HCT116 (cell line): ENCODE measurements around the gene CD44. TPM values are rescaled to one million over a fixed set of nuclear protein-coding genes. Genes with fewer than 3 reads are reported as not detected.

ENCODE experiments used
- ATAC-seq: fragments of 200-7000 bp; cut with Tn5 transposase; 2 replicates; pipeline ENCODE4 v1.9.1; 2020; ENCODE audit warnings: mild to moderate bottlenecking, moderate library complexity
- BruUV-seq: library from RNA; stranded (reverse); fragments of 400-500 nt; replicated peaks from 2 replicates; lab custom pipeline; 2021; lab: Mats Ljungman, UMichigan
- CTCF ChIA-PET: fragments of 300-600 bp; sonication (Branson Sonifier 250); formaldehyde crosslinking; loops from one replicate; lab custom pipeline; 2021; ENCODE audit warnings: antibody characterized with exemption; lab: Charles Lee
- POLR2A ChIA-PET: fragments of 300-600, 350-600 bp; sonication (Branson Sonifier 250); formaldehyde crosslinking; loops from one replicate; lab custom pipeline; 2021; ENCODE audit warnings: antibody characterized with exemption; lab: Charles Lee
- RAD21 ChIA-PET, 2 experiments: fragments of 300-600 bp; sonication (Branson Sonifier 250); formaldehyde crosslinking; loops; one replicate each; lab custom pipeline; 2023; ENCODE audit warnings: low total read pairs in 2 of 2; ENCODE audit not compliant: uncharacterized antibody in 2 of 2, unreplicated experiment in 2 of 2, low non-redundant PET in 1 of 2; lab: Charles Lee
- DNase-seq: peaks from one replicate; pipeline ENCODE4 v3.0.0-alpha.2; 2010; ENCODE audit warnings: low read depth, low spot score
- H2AFZ ChIP-seq: fragments of 200-600 bp; shearing (Covaris generic), sonication (generic); 2 replicates; pipeline ENCODE4 v1.6.1; 2017; ENCODE audit warnings: low read depth, mixed run types, mixed read lengths, antibody characterized with exemption, low read length; ENCODE audit not compliant: poor library complexity, severe bottlenecking
- H3K27ac ChIP-seq: 2 replicates; pipeline ENCODE4 v1.5.1; 2012; ENCODE audit warnings: low read depth, low read length
- H3K27me3 ChIP-seq: fragments of 200-600 bp; sonication (generic); 2 replicates; pipeline ENCODE4 v1.6.1; 2016; ENCODE audit warnings: mixed run types, low read length, mixed read lengths; ENCODE audit not compliant: insufficient read depth
- H3K36me3 ChIP-seq, 2 experiments: fragments of 200-500 bp in 1 of 2; fragments of 200-600 bp in 1 of 2; sonication (Bioruptor generic) in 1 of 2; sonication (generic) in 1 of 2; 2 replicates each; pipeline versions ENCODE4 v1.5.1 to v1.6.1; 2014 to 2016; ENCODE audit warnings: low read length in 2 of 2, inconsistent platforms in 1 of 2, mixed read lengths in 1 of 2, mixed run types in 1 of 2; ENCODE audit not compliant: insufficient read depth in 2 of 2, control insufficient read depth in 1 of 2
- H3K4me1 ChIP-seq, 2 experiments: fragments of 200-600 bp in 1 of 2; sonication (generic) in 1 of 2; 2 replicates each; pipeline versions ENCODE4 v1.5.1 to v1.6.1; 2012 to 2017; ENCODE audit warnings: low read length in 2 of 2, inconsistent platforms in 1 of 2, mild to moderate bottlenecking in 1 of 2, mixed read lengths in 1 of 2, mixed run types in 1 of 2, moderate library complexity in 1 of 2; ENCODE audit not compliant: insufficient read depth in 2 of 2, control insufficient read depth in 1 of 2
- H3K4me2 ChIP-seq: fragments of 200-600 bp; sonication (generic); 2 replicates; pipeline ENCODE4 v1.6.1; 2017; ENCODE audit warnings: mixed run types, low read length, mixed read lengths
- H3K4me3 ChIP-seq, 2 experiments: fragments of 200-600 bp in 1 of 2; sonication (generic) in 1 of 2; replicated peaks in 1 of 2; 2 replicates each; pipeline ENCODE4 v1.5.1; 2011 to 2016; ENCODE audit warnings: low read length in 2 of 2, control low read depth in 1 of 2, low read depth in 1 of 2, mild to moderate bottlenecking in 1 of 2, mixed read lengths in 1 of 2, mixed run types in 1 of 2
- H3K79me2 ChIP-seq: fragments of 200-600 bp; sonication (generic); 2 replicates; pipeline ENCODE4 v1.6.1; 2017; ENCODE audit warnings: mild to moderate bottlenecking, mixed run types, low read length, moderate library complexity, mixed read lengths; ENCODE audit not compliant: insufficient read depth
- H3K9ac ChIP-seq: fragments of 200-600 bp; sonication (generic); 2 replicates; pipeline ENCODE4 v1.6.1; 2016; ENCODE audit warnings: low read length, mixed read lengths
- H3K9me2 ChIP-seq: fragments of 200-600 bp; sonication (generic), shearing (Covaris generic); 2 replicates; pipeline ENCODE4 v1.6.1; 2017; ENCODE audit warnings: mixed run types, mild to moderate bottlenecking, moderate library complexity; ENCODE audit not compliant: insufficient read depth
- H3K9me3 ChIP-seq, 2 experiments: fragments of 200-500 bp in 1 of 2; fragments of 200-600 bp in 1 of 2; sonication (Bioruptor generic) in 1 of 2; sonication (generic) in 1 of 2; 2 replicates each; pipeline ENCODE4 v1.6.1; 2014 to 2017; ENCODE audit warnings: low read length in 2 of 2, mixed read lengths in 2 of 2, inconsistent platforms in 1 of 2, low read depth in 1 of 2, mild to moderate bottlenecking in 1 of 2, mixed run types in 1 of 2, moderate library complexity in 1 of 2; ENCODE audit not compliant: control insufficient read depth in 1 of 2, insufficient read depth in 1 of 2
- H4K20me1 ChIP-seq: fragments of 200-600 bp; sonication (generic), shearing (Covaris generic); 2 replicates; pipeline ENCODE4 v1.6.1; 2017; ENCODE audit warnings: mixed run types, mild to moderate bottlenecking, moderate library complexity; ENCODE audit not compliant: insufficient read depth
- FOSL1 ChIP-seq: IDR thresholded peaks from 2 replicates; pipeline ENCODE4 v1.6.1; 2012; ENCODE audit warnings: low read depth
- POLR2AphosphoS5 ChIP-seq: IDR thresholded peaks from 2 replicates; pipeline ENCODE4 v1.6.1; 2011; ENCODE audit warnings: mild to moderate bottlenecking, low read depth, low read length, moderate library complexity
- SIN3A ChIP-seq: IDR thresholded peaks from 2 replicates; pipeline ENCODE4 v1.6.1; 2012; ENCODE audit warnings: low read depth
- SP1 ChIP-seq: IDR thresholded peaks from 2 replicates; pipeline ENCODE4 v1.6.1; 2012; ENCODE audit warnings: low read depth
- SRF ChIP-seq: IDR thresholded peaks from 2 replicates; pipeline ENCODE4 v1.6.1; 2012; ENCODE audit warnings: low read depth
- ZNF274 ChIP-seq: fragments of 200-500 bp; sonication (Bioruptor generic); IDR thresholded peaks from 2 replicates; pipeline ENCODE4 v1.6.1; 2014; ENCODE audit warnings: mild to moderate bottlenecking, low read depth, low read length, inconsistent platforms
- intact Hi-C: fragments of 100-400 bp; cut with micrococcal nuclease; formaldehyde crosslinking; loops from 2 replicates; pipeline ENCODE4 v1.10.0; 2022
- total RNA-seq: library from RNA; stranded (reverse); gene quantifications from one replicate; pipeline ENCODE4 v1.2.1, GENCODE V29; 2021; ENCODE audit not compliant: unreplicated experiment
- TF ChIP-seq, protein P1 (sequence below): IDR thresholded peaks from 2 replicates; pipeline ENCODE4 v1.6.1; 2012
- TF ChIP-seq, protein P2 (sequence below): IDR thresholded peaks from 2 replicates; pipeline ENCODE4 v1.6.1; 2012; ENCODE audit warnings: low read depth
- TF ChIP-seq, protein P3 (sequence below), 3 experiments: fragments of 200-600 bp in 1 of 3; sonication (generic) in 1 of 3; IDR thresholded peaks in 2 of 3; conservative IDR thresholded peaks in 1 of 3; 2 replicates each; pipeline ENCODE4 v1.5.1; 2012 to 2017; ENCODE audit warnings: low read depth in 2 of 3, low read length in 2 of 3, antibody characterized with exemption in 1 of 3, borderline replicate concordance in 1 of 3, control low read depth in 1 of 3, mild to moderate bottlenecking in 1 of 3, mixed read lengths in 1 of 3, mixed run types in 1 of 3, moderate library complexity in 1 of 3; ENCODE audit not compliant: insufficient read depth in 1 of 3

CD44 gene
- total RNA-seq, 1 experiment from 2014 or later = 742 TPM

DNA sequence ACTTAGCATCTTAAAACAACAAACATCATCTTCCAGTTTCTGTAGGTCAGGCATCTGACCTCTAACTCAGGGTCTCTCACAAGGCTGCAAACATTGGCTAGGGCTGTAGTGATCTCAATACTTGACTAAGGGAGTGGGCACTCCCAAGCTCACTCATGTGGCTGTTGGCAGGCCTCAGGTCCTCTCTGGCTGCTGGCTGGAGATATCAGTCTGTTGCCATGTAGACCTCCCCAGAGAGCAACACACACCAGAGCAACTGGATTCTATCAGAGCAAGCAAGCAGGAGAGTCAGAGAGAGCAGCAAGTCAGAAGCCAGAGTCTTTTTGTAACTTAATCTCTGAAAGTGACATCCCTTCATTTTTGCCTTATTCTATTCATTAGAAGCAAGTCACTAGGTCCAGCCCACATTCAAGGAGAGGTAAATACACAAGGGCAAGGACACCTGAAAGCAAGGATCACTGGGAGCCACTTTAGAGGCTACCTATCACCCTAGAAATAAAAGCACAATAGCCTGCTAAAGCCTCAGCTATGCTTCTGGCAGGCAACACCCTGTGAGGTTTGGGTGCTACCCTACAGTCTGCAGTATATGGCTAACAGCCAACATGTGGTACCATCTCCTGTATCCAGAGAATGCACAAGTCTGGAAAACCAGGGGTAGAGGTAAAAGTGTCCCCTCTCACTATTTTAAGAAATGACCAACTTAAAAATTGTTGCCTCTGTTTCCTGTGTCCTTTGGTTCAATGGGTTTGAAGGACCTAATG lies 33.5 kb upstream of the CD44 start:
- no peaks in the 10 kb centered on the region for H3K36me3 ChIP-seq
- H3K27ac ChIP-seq = no peak overlapping the region
- no peak overlapping the region for H3K4me2 ChIP-seq
- H3K9ac ChIP-seq = no peak overlapping the region
- H3K9me2 ChIP-seq = no peaks in the 10 kb centered on the region
- POLR2A ChIA-PET = no interaction called here
- BruUV-seq = no TSS peak
- intact Hi-C loops = no loop called here
- ATAC-seq (no peak), DNase-seq (no peak)
- no peak for TF ChIP-seq SP1
- no peak for TF ChIP-seq POLR2AphosphoS5
- TF ChIP-seq, protein P1, sequence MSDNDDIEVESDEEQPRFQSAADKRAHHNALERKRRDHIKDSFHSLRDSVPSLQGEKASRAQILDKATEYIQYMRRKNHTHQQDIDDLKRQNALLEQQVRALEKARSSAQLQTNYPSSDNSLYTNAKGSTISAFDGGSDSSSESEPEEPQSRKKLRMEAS = no peak
- no peak overlapping the region for H3K4me3 ChIP-seq
- RAD21 ChIA-PET = no interaction called here
- no peaks in the 10 kb centered on the region; a peak in 1 of 4 replicates for H3K4me1 ChIP-seq
- H2AFZ ChIP-seq = no peak overlapping the region
- no peaks in the 10 kb centered on the region for H3K27me3 ChIP-seq
- H4K20me1 ChIP-seq = no peaks in the 10 kb centered on the region
- no peaks in the 10 kb centered on the region for H3K9me3 ChIP-seq
- no peaks in the 10 kb centered on the region for H3K79me2 ChIP-seq
- CTCF ChIA-PET = no interaction called here

DNA sequence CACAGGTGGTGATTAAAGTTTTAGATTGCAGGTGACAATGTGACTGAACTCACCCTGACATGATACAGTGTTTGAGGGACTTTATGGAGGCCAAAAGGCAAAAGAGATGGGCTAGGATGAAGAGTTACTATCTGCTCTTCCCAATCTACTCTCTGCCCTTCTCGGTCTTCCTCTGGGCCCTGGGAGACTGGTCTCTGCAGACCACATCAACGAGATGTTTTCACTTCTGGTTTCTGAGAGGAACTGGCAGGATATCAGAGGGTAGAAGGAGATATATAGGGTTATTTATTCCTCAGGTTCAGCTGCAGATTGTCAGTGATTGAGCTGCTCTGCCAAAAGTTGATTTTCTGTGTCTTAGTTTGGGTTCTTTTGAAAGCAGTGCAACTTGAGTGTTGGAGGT lies 32.4 kb upstream of the CD44 start:
- no TSS peak for BruUV-seq
- RAD21 ChIA-PET = no interaction called here
- Histone ChIP-seq H3K36me3 (no peaks in the 10 kb centered on the region), H4K20me1 (no peaks in the 10 kb centered on the region), H3K4me3 (no peak overlapping the region), H3K9me3 (no peaks in the 10 kb centered on the region), H3K4me2 (no peak overlapping the region), H3K27me3 (no peaks in the 10 kb centered on the region), H3K79me2 (no peaks in the 10 kb centered on the region), H3K9ac (no peak overlapping the region), H3K9me2 (no peaks in the 10 kb centered on the region)
- intact Hi-C loops = no loop called here
- CTCF ChIA-PET = no interaction called here
- TF ChIP-seq ZNF274 (no peak), FOSL1 (no peak), SIN3A (no peak), SRF (no peak)
- TF ChIP-seq, protein P2, sequence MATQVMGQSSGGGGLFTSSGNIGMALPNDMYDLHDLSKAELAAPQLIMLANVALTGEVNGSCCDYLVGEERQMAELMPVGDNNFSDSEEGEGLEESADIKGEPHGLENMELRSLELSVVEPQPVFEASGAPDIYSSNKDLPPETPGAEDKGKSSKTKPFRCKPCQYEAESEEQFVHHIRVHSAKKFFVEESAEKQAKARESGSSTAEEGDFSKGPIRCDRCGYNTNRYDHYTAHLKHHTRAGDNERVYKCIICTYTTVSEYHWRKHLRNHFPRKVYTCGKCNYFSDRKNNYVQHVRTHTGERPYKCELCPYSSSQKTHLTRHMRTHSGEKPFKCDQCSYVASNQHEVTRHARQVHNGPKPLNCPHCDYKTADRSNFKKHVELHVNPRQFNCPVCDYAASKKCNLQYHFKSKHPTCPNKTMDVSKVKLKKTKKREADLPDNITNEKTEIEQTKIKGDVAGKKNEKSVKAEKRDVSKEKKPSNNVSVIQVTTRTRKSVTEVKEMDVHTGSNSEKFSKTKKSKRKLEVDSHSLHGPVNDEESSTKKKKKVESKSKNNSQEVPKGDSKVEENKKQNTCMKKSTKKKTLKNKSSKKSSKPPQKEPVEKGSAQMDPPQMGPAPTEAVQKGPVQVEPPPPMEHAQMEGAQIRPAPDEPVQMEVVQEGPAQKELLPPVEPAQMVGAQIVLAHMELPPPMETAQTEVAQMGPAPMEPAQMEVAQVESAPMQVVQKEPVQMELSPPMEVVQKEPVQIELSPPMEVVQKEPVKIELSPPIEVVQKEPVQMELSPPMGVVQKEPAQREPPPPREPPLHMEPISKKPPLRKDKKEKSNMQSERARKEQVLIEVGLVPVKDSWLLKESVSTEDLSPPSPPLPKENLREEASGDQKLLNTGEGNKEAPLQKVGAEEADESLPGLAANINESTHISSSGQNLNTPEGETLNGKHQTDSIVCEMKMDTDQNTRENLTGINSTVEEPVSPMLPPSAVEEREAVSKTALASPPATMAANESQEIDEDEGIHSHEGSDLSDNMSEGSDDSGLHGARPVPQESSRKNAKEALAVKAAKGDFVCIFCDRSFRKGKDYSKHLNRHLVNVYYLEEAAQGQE = no peak
- TF ChIP-seq, protein P1 = no peak
- TF ChIP-seq, protein P3, sequence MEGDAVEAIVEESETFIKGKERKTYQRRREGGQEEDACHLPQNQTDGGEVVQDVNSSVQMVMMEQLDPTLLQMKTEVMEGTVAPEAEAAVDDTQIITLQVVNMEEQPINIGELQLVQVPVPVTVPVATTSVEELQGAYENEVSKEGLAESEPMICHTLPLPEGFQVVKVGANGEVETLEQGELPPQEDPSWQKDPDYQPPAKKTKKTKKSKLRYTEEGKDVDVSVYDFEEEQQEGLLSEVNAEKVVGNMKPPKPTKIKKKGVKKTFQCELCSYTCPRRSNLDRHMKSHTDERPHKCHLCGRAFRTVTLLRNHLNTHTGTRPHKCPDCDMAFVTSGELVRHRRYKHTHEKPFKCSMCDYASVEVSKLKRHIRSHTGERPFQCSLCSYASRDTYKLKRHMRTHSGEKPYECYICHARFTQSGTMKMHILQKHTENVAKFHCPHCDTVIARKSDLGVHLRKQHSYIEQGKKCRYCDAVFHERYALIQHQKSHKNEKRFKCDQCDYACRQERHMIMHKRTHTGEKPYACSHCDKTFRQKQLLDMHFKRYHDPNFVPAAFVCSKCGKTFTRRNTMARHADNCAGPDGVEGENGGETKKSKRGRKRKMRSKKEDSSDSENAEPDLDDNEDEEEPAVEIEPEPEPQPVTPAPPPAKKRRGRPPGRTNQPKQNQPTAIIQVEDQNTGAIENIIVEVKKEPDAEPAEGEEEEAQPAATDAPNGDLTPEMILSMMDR (IDR thresholded peaks at IDR 0.05 in 2 of 3, conservative IDR thresholded peaks at IDR 0.05 in 1 of 3; ENCODE audit: borderline replicate concordance in 1 of 3, insufficient read depth in 1 of 3, low read depth in 2 of 3, low read length in 2 of 3) = no peak
- TF ChIP-seq, all 23 proteins: peak for 0
- H3K4me1 ChIP-seq = peaks cover 0 to 7% of the 10 kb centered on the region in 2 experiments; a peak in 1 of 4 replicates
- H2AFZ ChIP-seq = no peak overlapping the region
- no peak for ATAC-seq
- POLR2A ChIA-PET = no interaction called here
- H3K27ac ChIP-seq = no peak overlapping the region
- no peak for DNase-seq
